HG02571 (cell line): ENCODE measurements around the gene ABHD14A.

Experiments used
- ATAC-seq: cut with Tn5 transposase; IDR thresholded peaks from one replicate; pipeline ENCODE4 v1.9.1; 2021; ENCODE audit warnings: mild to moderate bottlenecking, moderate library complexity; ENCODE audit not compliant: unreplicated experiment

Gene ABHD14A

GRCh38 chr3:52015438-52016228 is 40.8 kb downstream of the ABHD14A start:
- ATAC-seq, result no peak

DNA sequence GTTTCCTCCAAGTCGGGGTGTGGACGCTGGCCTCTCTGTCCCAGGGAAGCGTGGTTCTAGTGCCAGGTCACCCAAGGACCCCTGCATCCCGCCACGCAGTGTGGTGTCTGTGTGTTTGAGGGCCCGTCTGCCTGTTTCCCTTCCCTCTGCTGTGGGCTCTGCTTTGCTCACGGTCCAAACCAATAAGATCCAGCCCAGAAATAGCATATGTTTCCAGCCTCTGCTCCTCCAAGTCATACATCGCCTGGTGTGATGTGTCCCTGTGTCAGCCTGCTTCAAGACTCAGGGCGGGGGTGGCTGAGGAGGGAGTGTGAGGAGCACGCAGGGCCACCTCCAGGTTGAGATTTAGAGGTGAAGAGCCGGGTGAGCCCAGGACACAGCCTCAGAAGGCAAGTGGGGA is 42.7 kb downstream of the ABHD14A start:
- ATAC-seq, result no peak

- no peak for ATAC-seq
Observed at GRCh38 chr3:52018319-52019000, 43.6 kb downstream of the ABHD14A start.

DNA sequence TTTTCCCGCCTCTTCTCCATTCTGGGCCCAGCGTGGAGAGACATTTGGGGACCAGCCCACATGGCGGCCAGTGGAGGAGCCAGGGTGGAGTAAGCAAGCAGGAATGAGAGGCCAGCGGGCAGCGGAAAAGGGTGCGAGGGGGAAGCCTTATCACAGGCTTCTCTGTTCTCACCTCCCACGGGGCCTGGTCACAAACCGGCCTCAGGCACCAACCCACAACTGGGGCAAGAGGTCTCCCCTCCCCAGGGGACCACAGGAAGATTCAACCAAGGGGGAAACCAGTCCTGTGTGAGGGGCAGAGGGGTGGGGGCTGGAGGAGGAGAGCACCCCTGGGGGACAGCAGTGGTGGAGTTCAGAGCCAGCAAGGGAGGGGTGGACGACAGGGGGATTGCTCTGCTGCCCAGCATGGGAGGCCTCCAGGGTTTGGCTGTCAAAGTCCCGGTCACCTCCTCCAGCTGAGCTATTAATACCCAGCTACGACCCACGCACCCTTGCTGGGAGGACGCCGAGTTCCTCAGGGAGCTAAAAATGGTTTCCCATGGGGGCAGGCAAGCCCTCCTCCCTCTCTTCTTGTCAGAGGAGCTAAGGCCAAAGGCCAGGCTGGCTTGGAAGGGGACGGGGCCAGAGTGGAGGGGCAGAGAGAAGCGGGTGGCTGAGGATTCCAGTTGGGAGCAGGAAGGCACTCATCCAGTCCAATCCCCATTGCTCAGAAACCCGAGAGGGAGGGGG is 44.7 kb downstream of the ABHD14A start:
- ATAC-seq, result no peak

DNA sequence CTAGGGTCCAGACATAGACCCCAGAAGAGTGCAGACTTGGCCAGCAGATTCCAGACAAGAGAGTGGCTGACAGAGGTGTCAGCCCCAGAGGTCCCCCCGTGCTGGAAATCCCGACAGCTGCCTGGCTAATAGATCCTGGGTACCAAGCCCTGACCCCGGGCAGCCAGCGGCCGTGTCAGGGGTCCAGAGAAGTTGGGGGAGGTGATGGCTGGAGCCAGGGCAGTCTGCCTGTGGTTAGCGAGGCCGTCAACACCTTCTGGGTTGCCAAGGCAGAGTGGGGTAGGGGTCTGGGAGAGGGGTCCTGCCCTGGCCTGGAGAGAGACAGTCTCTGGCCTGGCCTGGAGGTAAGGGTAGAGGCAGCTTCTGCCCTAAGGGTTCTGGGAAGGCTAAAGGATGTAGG is 45.9 kb downstream of the ABHD14A start:
- ATAC-seq, result no peak

GRCh38 chr3:52021489-52022268 is 46.8 kb downstream of the ABHD14A start:
- no peak for ATAC-seq

- no peak for ATAC-seq
Observed at GRCh38 chr3:52022323-52023100, 47.6 kb downstream of the ABHD14A start.

DNA sequence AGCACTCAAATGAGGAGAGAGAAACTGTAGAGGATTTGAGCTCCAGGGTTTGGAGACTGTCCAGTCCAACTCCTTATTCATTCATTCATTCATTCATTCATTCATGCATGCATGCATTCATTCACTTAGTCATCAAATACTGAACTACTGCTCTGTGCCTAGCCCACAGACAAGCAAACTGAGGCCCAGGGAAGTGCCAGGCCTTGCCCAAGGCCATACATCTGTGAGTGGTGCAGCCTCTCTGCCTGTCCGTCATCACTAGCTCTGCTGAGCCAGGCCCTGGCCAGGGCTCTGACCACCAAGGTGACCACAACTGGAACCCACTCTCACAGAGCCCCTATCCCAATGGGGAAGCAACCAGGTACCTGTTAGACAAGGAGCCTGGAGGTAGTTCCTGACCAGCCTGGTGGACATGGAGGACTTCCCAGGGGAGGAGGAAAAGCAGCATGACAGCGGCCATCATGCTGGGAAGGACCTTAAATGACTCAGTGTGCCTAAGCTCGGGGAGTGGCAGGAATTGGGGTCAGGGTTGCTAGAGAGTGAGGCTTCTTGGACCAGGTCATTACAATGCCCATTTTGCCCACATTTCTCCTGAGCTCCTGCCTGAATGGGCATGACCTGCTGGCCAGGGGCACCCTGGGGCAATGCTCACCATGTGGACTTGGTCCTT is 48.4 kb downstream of the ABHD14A start:
- no peak for ATAC-seq

DNA sequence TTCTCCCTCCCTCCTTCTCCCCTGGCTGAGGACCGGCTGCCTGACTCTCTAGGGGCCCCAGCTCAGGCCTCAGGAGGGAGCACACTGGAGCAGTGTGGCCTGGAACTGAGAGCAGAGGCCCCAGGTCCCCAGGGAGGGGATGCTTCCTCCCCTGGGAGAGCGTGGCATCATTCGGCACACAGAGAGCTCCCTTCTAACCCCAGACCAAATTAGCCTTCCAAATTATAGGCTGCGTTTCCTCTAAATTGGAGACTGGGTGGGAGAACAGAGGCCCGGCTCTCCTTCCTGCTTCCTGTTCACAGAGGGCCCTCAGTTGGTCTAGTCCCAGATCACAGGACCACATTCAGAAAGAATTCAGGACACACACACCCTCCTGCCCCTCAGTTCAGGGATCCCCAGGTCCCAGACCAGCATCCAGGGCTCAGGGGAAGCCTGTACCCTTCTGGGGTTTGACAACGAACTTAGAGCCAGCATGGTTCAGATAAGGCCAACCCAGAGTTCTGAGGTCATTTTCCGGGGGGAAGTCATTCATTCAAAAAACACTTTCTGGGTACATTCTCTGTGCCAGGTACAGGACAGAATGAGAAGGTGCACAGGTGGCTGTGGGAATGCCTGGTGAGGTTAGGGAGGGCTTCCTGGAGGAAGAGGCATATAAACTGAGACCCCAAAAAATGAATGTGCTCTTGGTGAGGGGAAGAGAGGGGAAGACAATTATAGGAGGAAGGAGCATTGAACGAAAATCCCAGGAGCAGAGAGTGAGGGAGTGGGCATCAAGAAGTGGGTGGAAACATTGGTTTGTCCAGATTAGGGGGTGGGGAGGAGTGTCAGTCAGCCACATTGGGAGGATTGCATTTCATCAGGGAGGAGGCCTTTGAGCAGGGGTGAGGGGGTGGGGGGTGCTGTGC is 49.2 kb downstream of the ABHD14A start:
- ATAC-seq, result peak; percentile 70

DNA sequence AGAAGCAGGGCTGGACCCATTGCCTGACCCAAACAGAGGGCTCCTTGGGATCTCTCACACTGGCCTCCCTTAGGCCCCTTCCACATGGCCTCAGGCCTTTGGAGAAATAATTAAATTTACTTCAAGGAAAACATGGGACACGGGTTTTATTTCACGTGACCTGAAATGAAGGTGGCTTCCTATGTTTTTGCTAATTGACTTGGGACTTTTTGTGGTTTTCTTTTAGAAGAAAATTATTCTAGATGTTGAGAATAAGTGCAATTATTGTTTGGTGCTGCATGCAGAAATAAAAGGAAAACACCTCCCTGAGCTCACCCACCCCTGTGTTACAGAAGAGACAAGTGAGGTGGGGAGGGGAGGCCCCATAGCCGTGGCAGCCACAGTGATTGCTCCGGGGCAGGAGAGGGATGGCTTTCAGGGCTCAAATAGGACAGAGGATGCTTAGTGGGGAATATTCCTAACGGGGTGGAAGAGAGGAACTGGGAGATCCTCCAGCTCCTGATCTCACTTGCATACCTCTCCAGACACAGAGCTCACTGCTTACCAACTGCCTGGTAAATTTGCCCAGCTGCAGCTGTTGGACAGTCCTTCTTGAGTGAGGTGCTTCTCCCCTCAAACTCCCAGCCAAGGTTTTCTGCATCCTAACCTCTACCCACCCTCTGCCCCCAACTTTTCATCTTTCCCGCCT is 50.0 kb downstream of the ABHD14A start:
- no peak for ATAC-seq

DNA sequence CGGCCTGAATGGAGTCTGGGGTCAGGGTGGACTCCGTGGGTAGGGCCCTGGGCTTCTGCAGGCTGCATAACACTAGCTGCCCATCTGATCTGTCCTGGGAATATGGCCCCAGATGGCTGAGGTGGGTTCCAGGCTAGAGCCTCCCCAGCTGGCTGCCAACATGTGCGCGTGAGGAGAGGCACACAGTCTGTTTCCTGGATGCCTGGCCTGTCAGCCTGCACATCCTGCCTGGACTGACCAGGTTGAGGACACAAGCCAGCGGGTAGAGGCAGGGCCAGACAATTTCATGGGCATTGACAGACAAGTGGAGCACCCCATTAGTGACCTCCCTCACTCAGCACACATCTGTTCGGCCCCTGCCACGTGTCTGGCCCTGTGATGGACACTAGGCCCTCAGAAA is 50.6 kb downstream of the ABHD14A start:
- no peak for ATAC-seq

DNA sequence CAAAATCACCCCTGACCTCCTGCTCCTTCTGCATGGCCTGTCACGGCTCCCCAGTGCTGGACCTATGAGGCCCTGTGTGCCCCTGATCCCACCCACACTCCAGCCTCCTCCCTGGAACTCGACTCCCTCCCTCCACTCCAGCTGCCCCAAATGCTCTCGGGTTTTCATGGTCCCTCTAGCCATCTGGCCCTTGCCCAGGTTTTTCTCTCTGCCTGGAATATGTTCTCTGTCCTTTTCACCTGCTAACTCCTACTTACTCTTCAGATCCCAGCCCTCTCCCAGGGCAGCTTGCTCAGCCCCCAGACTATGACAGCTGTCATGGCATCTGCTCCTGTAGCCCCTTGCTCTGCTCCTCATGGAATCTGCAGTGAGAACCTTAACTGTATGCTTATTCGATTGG is 51.2 kb downstream of the ABHD14A start:
- ATAC-seq, result no peak

DNA sequence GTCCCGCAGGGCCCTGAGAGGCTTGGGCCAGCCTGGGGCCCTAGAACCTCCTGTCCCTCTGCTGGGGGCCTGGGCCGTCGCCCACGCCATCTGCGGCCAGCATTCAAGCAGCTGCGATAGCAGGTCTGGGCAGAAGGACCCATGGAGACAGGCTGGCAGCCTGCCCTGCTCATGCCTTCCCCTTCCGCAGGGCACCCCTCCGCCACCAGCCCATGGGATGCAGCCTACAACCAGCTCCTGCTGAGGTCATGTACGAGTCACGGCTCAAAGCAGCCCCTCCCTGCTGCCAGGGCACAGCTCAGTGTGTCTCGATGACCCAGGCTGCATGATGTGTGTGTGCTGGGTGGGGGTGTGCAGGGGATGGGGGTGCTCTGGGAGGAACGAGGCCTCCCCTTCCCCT is 53.7 kb downstream of the ABHD14A start:
- ATAC-seq, result no peak

GRCh38 chr3:52029053-52029452 is 54.2 kb downstream of the ABHD14A start:
- ATAC-seq, result no peak

DNA sequence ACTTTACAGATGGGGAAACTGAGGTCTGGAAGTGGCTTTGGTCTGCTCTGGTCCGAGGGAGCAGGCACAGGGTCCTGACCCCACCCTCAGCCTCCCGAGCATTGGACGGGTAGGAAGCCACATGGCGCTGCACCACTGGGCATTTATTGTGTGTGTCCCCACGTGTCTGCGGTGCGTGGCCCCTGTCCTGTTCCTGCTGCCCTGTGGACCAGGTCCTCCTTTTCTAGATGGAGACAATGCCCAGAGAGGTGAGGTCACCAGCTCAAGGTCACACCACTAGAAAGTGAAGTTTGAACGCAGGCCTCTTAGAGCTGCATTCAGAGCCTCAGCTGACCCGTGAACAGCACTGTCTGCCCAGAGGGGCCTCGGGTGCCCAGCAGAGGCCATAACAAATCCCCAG is 54.7 kb downstream of the ABHD14A start:
- ATAC-seq, result no peak
